HepG2 (cell line): ENCODE data around the gene KRTAP10-2. TPM values are rescaled to one million over a fixed set of nuclear protein-coding genes. Genes with fewer than 3 reads are reported as not detected.

Experiments
- ATAC-seq: fragments of 200-7000 bp; cut with Tn5 transposase; 3 replicates; pipeline ENCODE4 v1.9.1; 2020; ENCODE audit warnings: mild to moderate bottlenecking, moderate library complexity
- BruUV-seq: library from RNA; stranded (reverse); fragments of 400-500 nt; replicated peaks from 2 replicates; lab custom pipeline; 2021; lab: Mats Ljungman, UMichigan
- CTCF ChIA-PET: fragments of 300-600 bp; formaldehyde crosslinking; extraction: SDS; loops from one replicate; lab custom pipeline; 2021; ENCODE audit warnings: low total read pairs, inconsistent platforms, low intra/inter-chr PET ratio; lab: Yijun Ruan, JAX
- POLR2A ChIA-PET: fragments of 350-600 bp; sonication (Branson Sonifier 250); formaldehyde crosslinking; loops from one replicate; lab custom pipeline; 2020; ENCODE audit warnings: antibody characterized with exemption, inconsistent platforms; lab: Yijun Ruan, JAX
- DNase-seq: peaks from one replicate; pipeline ENCODE4 v3.0.0-alpha.2; 2015; ENCODE audit warnings: low spot score
- FAIRE-seq: peaks from 3 replicates; lab custom pipeline; 2011; peaks lifted over from hg19 to GRCh38; lab: Jason Lieb, UNC
- H2AFZ ChIP-seq: one replicate; pipeline ENCODE4 v1.6.1; 2011; ENCODE audit warnings: low read length, inconsistent platforms
- H3K27ac ChIP-seq: fragments of 300-600 bp; 3 replicates; pipeline ENCODE4 v1.8.0; 2011; ENCODE audit warnings: mixed run types, mild to moderate bottlenecking, mixed read lengths, low read length, inconsistent platforms; ENCODE audit not compliant: insufficient read depth; ENCODE audit errors: extremely low read length
- H3K27me3 ChIP-seq, 2 experiments: fragments of 200-600 bp in 1 of 2; 2 replicates in 1 of 2; 3 replicates in 1 of 2; pipeline versions ENCODE4 v1.6.0 to v1.8.0; 2011; ENCODE audit warnings: low read length in 2 of 2, mild to moderate bottlenecking in 2 of 2, moderate library complexity in 2 of 2, inconsistent platforms in 1 of 2; ENCODE audit not compliant: insufficient read depth in 2 of 2, control insufficient read depth in 1 of 2
- H3K36me3 ChIP-seq, 2 experiments: fragments of 200-600 bp in 1 of 2; replicated peaks in 1 of 2; 2 replicates in 1 of 2; 3 replicates in 1 of 2; pipeline versions ENCODE4 v1.5.1 to v1.8.0; 2011; ENCODE audit warnings: low read length in 2 of 2, inconsistent platforms in 1 of 2; ENCODE audit not compliant: insufficient read depth in 2 of 2, control insufficient read depth in 1 of 2
- H3K4me1 ChIP-seq: 2 replicates; pipeline ENCODE4 v1.5.1; 2012; ENCODE audit warnings: low read length, inconsistent platforms; ENCODE audit not compliant: insufficient read depth
- H3K4me2 ChIP-seq: 2 replicates; pipeline ENCODE4 v1.6.0; 2011; ENCODE audit warnings: low read depth, low read length, inconsistent platforms
- H3K4me3 ChIP-seq, 3 experiments: fragments of 200-600 bp in 1 of 3; sonication (generic), shearing (Covaris generic) in 1 of 3; replicated peaks in 1 of 3; 2 replicates each; pipeline ENCODE4 v1.5.1; 2011 to 2016; ENCODE audit warnings: low read length in 3 of 3, inconsistent platforms in 2 of 3, low read depth in 2 of 3, mild to moderate bottlenecking in 2 of 3, control low read depth in 1 of 3, mixed read lengths in 1 of 3; ENCODE audit not compliant: insufficient read depth in 1 of 3
- H3K79me2 ChIP-seq: one replicate; pipeline ENCODE4 v1.6.1; 2011; ENCODE audit warnings: low read length, inconsistent platforms; ENCODE audit not compliant: insufficient read depth
- H3K9ac ChIP-seq: 2 replicates; pipeline ENCODE4 v1.6.0; 2011; ENCODE audit warnings: mild to moderate bottlenecking, low read depth, low read length, inconsistent platforms; ENCODE audit not compliant: insufficient read depth
- H3K9me3 ChIP-seq: 2 replicates; pipeline ENCODE4 v1.5.1; 2012; ENCODE audit warnings: mild to moderate bottlenecking, low read length
- H4K20me1 ChIP-seq: 2 replicates; pipeline ENCODE4 v1.6.0; 2011; ENCODE audit warnings: inconsistent platforms, mild to moderate bottlenecking, low read length, moderate library complexity; ENCODE audit not compliant: insufficient read depth
- AKAP8 ChIP-seq: sonication (generic); formaldehyde crosslinking; IDR thresholded peaks from 2 replicates; pipeline ENCODE4 v1.5.1; 2020; ENCODE audit warnings: mild to moderate bottlenecking, missing genetic modification reagents
- ATM ChIP-seq: fragments of 450-650 bp; IDR thresholded peaks from 2 replicates; pipeline ENCODE4 v1.7.1; 2017; ENCODE audit warnings: mild to moderate bottlenecking, borderline replicate concordance
- ELF1 ChIP-seq: sonication (generic); formaldehyde crosslinking; IDR thresholded peaks from 2 replicates; pipeline ENCODE4 v1.4.0; 2020; ENCODE audit warnings: missing genetic modification reagents
- FOXM1 ChIP-seq: sonication (generic); formaldehyde crosslinking; IDR thresholded peaks from 2 replicates; pipeline ENCODE4 v1.5.0; 2020; ENCODE audit warnings: missing genetic modification reagents
- MTA1 ChIP-seq: sonication (generic); formaldehyde crosslinking; IDR thresholded peaks from 2 replicates; pipeline ENCODE4 v1.4.0; 2020; ENCODE audit warnings: missing genetic modification reagents, mild to moderate bottlenecking, borderline replicate concordance
- STAG1 ChIP-seq: sonication (generic); formaldehyde crosslinking; IDR thresholded peaks from 2 replicates; pipeline ENCODE4 v1.4.0; 2020; ENCODE audit warnings: missing genetic modification reagents
- TEAD3 ChIP-seq: optimal IDR thresholded peaks from 2 replicates; pipeline ENCODE3; 2016; ENCODE audit warnings: borderline replicate concordance
- ZFP1 ChIP-seq: IDR thresholded peaks from 2 replicates; pipeline ENCODE4 v1.6.1; 2016
- ZFP37 ChIP-seq: sonication (generic); formaldehyde crosslinking; IDR thresholded peaks from 2 replicates; pipeline ENCODE4 v1.4.0; 2020; ENCODE audit warnings: missing genetic modification reagents, borderline replicate concordance
- ZNF12 ChIP-seq: sonication (generic); formaldehyde crosslinking; IDR thresholded peaks from 2 replicates; pipeline ENCODE4 v1.5.0; 2020; ENCODE audit warnings: missing genetic modification reagents
- ZNF556 ChIP-seq: sonication (generic); formaldehyde crosslinking; IDR thresholded peaks from 2 replicates; pipeline ENCODE4 v1.4.0; 2020; ENCODE audit warnings: mild to moderate bottlenecking, missing genetic modification reagents, borderline replicate concordance
- WGBS: methylation state at CpG from one replicate; pipeline ENCODE4 v1.1.6; 2017; ENCODE audit warnings: low lambda C conversion rate; 5-methylcytosine and 5-hydroxymethylcytosine counted together
- in situ Hi-C: cut with HindIII; loops from 2 replicates; pipeline ENCODE4 v1.10.0; 2017; ENCODE audit warnings: low pct_unique_long_range_greater_than_20kb; ENCODE audit not compliant: extremely low pct_ligation_motif_present
- intact Hi-C: fragments of 100-400 bp; cut with micrococcal nuclease; formaldehyde crosslinking; loops from one replicate; pipeline ENCODE4 v1.10.0; 2022; ENCODE audit not compliant: unreplicated experiment
- polyA plus RNA-seq, 8 experiments: library from polyadenylated mRNA; depleted of rRNA in 3 of 8; stranded (reverse) in 7 of 8; unstranded in 1 of 8; fragments of >200 nt; fragmentation: Illumina TruSeq in 4 of 8; extraction: Trizol in 4 of 8; gene quantifications; 2 replicates each; pipeline versions ENCODE4 v1.2.1 to v1.2.3, GENCODE V29; 2011 to 2016; ENCODE audit warnings: low read depth in 4 of 8, missing spikeins in 1 of 8, mixed read lengths in 1 of 8; ENCODE audit not compliant: insufficient read depth in 1 of 8
- total RNA-seq, 5 experiments: library from RNA; depleted of rRNA; stranded (reverse); fragments of >200 nt; fragmentation: Illumina TruSeq; extraction: Trizol; gene quantifications; 2 replicates each; pipeline ENCODE4 v1.2.3, GENCODE V29; 2016; ENCODE audit warnings: low read depth in 1 of 5
- TF ChIP-seq, protein P1 (sequence below): sonication (generic); formaldehyde crosslinking; IDR thresholded peaks from 2 replicates; pipeline ENCODE4 v1.4.0; 2020; ENCODE audit warnings: mild to moderate bottlenecking, missing genetic modification reagents
- TF ChIP-seq, protein P2 (sequence below): sonication (generic); formaldehyde crosslinking; IDR thresholded peaks from 2 replicates; pipeline ENCODE4 v1.9.0; 2021; ENCODE audit warnings: missing genetic modification reagents, mild to moderate bottlenecking, borderline replicate concordance
- TF ChIP-seq, protein P3 (sequence below): sonication (generic); formaldehyde crosslinking; IDR thresholded peaks from 2 replicates; pipeline ENCODE4 v1.4.0; 2020; ENCODE audit warnings: mild to moderate bottlenecking, missing genetic modification reagents
- TF ChIP-seq, protein P4 (sequence below): sonication (generic); formaldehyde crosslinking; IDR thresholded peaks from 2 replicates; pipeline ENCODE4 v1.4.0; 2020; ENCODE audit warnings: missing genetic modification reagents, mild to moderate bottlenecking, borderline replicate concordance
- TF ChIP-seq, protein P5 (sequence below): IDR thresholded peaks from 2 replicates; pipeline ENCODE4 v1.6.1; 2016

KRTAP10-2 gene
- total and polyA plus RNA-seq, 2 of the 13 experiments (the other 11 are each of a cell fraction or from before 2014, with no cell fraction given), result not detected

DNA sequence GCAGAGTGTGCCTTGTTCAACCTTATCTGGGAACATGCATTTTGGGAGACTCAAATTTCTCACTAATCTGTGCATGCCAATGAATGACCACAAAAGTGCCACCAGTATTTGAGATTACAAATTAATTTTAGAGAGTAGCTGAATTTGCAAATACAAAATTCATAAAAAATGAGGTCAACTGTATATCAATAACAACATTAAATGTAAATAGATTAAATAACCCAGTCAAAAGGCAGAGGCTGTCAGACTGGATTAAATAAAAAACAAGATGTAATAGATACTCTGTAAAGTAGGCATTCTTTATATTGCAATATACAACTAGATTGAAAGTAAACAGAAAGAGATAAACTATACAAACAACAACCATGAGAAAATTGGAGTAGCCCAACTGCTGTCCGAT, 12.8 kb upstream of the KRTAP10-2 start:
- Histone ChIP-seq H4K20me1 (no peaks in the 10 kb centered on the region), H3K4me3 (no peak overlapping the region), H3K36me3 (no peaks in the 10 kb centered on the region), H3K4me2 (no peak overlapping the region), H2AFZ (no peak overlapping the region), H3K4me1 (no peaks in the 10 kb centered on the region), H3K27me3 (no peaks in the 10 kb centered on the region), H3K9ac (no peak overlapping the region), H3K27ac (no peak overlapping the region), H3K9me3 (no peaks in the 10 kb centered on the region), H3K79me2 (no peaks in the 10 kb centered on the region)
- BruUV-seq, result no TSS peak
- no peak for FAIRE-seq
- 81% methylated on average over 1 of the region's 1 CpG for WGBS
- intact Hi-C loops (no loop called here), in situ Hi-C loops (no loop called here)
- no peak for ATAC-seq
- DNase-seq, result no peak
- POLR2A ChIA-PET, result no interaction called here
- CTCF ChIA-PET, result interaction anchor here (0.5 kb wide), 1 partner anchor 10 kb away, joined by 3 read pairs; no protein-coding TSS in a partner anchor
- TF ChIP-seq MTA1 (no peak), STAG1 (CRISPR knock-in tag) (no peak), FOXM1 (no peak), TEAD3 (CRISPR knock-in tag) (no peak), ZNF556 (CRISPR knock-in tag) (no peak), ZNF12 (CRISPR knock-in tag) (no peak), ZFP37 (no peak), ELF1 (no peak), ZFP1 (CRISPR knock-in tag) (no peak), ATM (no peak), AKAP8 (CRISPR knock-in tag) (no peak)
- TF ChIP-seq, protein P1, sequence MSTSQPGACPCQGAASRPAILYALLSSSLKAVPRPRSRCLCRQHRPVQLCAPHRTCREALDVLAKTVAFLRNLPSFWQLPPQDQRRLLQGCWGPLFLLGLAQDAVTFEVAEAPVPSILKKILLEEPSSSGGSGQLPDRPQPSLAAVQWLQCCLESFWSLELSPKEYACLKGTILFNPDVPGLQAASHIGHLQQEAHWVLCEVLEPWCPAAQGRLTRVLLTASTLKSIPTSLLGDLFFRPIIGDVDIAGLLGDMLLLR (CRISPR knock-in tag), result no peak
- TF ChIP-seq, protein P2, sequence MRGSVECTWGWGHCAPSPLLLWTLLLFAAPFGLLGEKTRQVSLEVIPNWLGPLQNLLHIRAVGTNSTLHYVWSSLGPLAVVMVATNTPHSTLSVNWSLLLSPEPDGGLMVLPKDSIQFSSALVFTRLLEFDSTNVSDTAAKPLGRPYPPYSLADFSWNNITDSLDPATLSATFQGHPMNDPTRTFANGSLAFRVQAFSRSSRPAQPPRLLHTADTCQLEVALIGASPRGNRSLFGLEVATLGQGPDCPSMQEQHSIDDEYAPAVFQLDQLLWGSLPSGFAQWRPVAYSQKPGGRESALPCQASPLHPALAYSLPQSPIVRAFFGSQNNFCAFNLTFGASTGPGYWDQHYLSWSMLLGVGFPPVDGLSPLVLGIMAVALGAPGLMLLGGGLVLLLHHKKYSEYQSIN (CRISPR knock-in tag), result no peak
- TF ChIP-seq, protein P3, sequence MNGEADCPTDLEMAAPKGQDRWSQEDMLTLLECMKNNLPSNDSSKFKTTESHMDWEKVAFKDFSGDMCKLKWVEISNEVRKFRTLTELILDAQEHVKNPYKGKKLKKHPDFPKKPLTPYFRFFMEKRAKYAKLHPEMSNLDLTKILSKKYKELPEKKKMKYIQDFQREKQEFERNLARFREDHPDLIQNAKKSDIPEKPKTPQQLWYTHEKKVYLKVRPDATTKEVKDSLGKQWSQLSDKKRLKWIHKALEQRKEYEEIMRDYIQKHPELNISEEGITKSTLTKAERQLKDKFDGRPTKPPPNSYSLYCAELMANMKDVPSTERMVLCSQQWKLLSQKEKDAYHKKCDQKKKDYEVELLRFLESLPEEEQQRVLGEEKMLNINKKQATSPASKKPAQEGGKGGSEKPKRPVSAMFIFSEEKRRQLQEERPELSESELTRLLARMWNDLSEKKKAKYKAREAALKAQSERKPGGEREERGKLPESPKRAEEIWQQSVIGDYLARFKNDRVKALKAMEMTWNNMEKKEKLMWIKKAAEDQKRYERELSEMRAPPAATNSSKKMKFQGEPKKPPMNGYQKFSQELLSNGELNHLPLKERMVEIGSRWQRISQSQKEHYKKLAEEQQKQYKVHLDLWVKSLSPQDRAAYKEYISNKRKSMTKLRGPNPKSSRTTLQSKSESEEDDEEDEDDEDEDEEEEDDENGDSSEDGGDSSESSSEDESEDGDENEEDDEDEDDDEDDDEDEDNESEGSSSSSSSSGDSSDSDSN, result no peak
- TF ChIP-seq, protein P4, sequence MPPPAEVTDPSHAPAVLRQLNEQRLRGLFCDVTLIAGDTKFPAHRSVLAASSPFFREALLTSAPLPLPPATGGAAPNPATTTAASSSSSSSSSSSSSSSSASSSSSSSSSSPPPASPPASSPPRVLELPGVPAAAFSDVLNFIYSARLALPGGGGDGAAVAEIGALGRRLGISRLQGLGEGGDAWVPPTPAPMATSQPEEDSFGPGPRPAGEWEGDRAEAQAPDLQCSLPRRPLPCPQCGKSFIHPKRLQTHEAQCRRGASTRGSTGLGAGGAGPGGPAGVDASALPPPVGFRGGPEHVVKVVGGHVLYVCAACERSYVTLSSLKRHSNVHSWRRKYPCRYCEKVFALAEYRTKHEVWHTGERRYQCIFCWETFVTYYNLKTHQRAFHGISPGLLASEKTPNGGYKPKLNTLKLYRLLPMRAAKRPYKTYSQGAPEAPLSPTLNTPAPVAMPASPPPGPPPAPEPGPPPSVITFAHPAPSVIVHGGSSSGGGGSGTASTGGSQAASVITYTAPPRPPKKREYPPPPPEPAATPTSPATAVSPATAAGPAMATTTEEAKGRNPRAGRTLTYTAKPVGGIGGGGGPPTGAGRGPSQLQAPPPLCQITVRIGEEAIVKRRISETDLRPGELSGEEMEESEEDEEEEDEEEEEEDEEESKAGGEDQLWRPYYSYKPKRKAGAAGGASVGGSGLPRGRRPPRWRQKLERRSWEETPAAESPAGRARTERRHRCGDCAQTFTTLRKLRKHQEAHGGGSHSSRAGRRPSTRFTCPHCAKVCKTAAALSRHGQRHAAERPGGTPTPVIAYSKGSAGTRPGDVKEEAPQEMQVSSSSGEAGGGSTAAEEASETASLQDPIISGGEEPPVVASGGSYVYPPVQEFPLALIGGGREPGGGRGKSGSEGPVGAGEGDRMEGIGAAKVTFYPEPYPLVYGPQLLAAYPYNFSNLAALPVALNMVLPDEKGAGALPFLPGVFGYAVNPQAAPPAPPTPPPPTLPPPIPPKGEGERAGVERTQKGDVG (CRISPR knock-in tag), result no peak
- TF ChIP-seq, protein P5, sequence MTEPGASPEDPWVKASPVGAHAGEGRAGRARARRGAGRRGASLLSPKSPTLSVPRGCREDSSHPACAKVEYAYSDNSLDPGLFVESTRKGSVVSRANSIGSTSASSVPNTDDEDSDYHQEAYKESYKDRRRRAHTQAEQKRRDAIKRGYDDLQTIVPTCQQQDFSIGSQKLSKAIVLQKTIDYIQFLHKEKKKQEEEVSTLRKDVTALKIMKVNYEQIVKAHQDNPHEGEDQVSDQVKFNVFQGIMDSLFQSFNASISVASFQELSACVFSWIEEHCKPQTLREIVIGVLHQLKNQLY, result no peak
